Measurements from ENCODE around the gene NXPH1.

- TF ChIP-seq CTCF (IDR thresholded peaks at IDR 0.05; ENCODE audit: low read depth, low read length, poor library complexity, severe bottlenecking) = no peak
- no peak for TF ChIP-seq EZH2phosphoT487 (IDR thresholded peaks at IDR 0.05; ENCODE audit: borderline replicate concordance, low read length)
Observed at GRCh38 chr7:8425223-8425622, 8.2 kb upstream of the NXPH1 start.
